GM18861 (cell line): ENCODE measurements around the gene PTBP1.

Experiments
- ATAC-seq: cut with Tn5 transposase; IDR thresholded peaks from one replicate; pipeline ENCODE4 v1.9.1; 2021; ENCODE audit not compliant: unreplicated experiment

PTBP1 gene

DNA sequence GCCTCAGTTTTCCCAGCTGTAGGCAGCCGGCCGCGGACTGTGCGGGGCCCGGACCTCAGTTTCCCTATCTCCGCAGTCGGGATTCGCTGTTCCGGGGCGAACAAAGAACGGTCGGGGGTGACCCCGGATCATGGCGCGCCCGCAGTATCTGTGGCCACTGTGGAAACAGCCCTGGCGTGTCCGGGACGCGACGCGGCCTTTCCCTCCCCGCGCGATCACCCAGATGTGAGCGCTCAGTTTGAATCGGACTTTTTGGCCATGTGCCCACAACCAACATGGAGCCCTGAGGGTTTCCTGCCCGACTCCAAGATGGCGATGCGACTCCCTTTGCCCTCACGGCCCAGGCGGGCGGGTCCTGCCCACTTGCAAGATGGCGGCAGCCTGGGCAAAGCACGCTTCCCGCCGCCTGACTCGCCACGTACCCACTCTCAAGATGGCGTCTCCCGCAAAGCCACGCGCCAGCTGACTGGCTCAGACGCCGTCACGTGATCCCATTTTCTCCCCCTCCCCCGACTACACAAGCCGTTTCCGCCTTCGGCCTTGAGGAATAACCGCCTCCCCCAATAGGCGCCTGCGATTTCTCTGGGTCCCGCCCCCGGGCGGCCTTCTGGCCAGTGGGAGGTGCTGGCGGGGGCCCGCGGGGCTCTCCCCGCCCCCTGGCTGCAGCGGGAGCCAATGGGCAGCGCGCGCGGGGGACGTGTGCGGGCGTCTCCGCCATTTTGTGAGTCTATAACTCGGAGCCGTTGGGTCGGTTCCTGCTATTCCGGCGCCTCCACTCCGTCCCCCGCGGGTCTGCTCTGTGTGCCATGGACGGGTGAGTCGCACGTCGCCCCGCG lies at the start of gene PTBP1:
Gene PTBP1, plus strand, starts transcription at position 761 of the 836 bp plus-strand sequence. Its CDS starts 46 bp downstream, at position 807.
- ATAC-seq: peak; percentile 65

GRCh38 chr19:748274-748598 lies 49.0 kb upstream of the PTBP1 start:
- ATAC-seq: no peak

- no peak for ATAC-seq
These were observed 47.4 kb upstream of the PTBP1 start for GRCh38 chr19:749811-750210.

DNA sequence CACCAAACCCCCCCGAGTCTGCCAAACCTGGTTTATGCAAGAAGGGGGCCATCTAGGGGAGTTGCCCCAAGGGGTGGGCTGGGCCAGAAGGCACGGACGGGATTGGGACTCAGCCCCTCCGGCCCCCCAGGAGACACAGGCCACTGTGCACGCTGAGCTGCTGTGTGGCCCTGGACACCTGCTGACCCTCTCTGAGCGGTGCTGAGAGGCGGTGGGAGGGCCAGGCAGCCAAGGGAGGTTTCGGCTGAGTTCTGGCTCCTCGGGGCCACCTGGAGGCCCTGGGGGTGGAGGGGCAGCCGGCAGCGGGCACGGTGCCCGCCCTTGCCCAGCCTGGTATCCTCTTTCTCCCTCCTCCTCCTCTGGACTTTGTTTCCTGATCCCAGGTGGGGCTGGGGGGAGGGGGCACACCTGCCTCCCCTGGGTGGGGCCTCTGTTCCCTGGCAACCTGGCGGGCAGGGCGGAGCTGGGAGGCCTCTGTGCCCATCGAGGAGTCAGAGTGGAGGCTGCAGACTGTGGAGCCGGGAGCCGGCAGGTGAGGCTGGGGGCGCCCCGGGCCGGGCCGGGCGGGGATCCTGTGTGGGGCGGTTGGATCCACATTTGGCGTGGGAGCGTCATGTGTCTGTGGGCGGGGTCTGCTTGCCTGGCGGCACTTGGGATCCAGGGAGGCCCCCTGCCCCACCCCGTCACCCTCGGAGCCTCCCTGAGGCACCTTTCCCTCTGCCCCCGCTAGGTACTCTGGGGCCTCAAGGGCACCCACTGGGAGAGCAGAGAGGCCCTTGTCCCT lies 46.4 kb upstream of the PTBP1 start, which contains the start of gene MISP:
Gene MISP, plus strand, starts transcription at position 473 of the 784 bp plus-strand sequence. CDS start 5,835 bp downstream, outside the sequence.
- ATAC-seq: no peak

DNA sequence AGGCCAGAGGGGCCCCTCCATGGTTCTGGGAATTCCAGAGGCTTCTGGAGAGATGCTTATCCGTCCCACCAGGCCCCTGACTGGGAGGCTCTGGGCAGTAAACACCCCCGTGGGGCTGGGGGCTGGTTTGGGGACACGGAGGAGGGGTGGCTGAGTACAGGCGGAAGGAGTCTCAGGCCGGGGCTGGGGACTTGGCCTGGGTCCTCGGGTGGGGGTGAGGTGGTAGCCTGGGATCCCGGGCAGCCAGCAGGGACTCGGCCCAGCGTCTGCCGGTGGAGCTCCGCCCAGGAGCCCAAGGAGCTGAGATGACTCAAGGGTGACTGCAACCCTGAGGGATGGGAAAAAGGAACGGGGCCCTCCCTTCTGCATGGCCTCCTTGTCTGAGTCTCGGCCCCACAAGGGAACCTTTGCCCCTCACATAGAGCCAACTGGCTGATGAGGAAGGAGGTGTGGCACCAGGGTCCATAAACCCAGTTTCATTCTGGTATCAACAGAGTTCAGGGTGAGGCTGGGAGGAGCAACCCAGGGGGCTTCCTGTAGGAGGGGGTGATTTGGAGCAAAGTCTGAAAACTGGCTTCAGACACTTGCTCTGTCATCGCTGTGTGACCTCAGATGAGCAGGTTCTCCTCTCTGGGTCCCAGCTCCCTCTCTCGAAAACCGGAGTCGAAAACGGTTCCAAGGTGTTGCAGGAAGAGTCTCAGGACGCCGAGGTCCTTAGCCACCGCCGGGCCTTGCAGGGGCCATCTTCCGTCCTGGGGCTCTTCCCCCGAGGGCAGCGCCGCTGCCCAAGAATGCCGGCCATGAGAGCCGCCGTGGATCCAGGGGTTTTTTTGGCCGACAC lies 45.5 kb upstream of the PTBP1 start:
- ATAC-seq: no peak

DNA sequence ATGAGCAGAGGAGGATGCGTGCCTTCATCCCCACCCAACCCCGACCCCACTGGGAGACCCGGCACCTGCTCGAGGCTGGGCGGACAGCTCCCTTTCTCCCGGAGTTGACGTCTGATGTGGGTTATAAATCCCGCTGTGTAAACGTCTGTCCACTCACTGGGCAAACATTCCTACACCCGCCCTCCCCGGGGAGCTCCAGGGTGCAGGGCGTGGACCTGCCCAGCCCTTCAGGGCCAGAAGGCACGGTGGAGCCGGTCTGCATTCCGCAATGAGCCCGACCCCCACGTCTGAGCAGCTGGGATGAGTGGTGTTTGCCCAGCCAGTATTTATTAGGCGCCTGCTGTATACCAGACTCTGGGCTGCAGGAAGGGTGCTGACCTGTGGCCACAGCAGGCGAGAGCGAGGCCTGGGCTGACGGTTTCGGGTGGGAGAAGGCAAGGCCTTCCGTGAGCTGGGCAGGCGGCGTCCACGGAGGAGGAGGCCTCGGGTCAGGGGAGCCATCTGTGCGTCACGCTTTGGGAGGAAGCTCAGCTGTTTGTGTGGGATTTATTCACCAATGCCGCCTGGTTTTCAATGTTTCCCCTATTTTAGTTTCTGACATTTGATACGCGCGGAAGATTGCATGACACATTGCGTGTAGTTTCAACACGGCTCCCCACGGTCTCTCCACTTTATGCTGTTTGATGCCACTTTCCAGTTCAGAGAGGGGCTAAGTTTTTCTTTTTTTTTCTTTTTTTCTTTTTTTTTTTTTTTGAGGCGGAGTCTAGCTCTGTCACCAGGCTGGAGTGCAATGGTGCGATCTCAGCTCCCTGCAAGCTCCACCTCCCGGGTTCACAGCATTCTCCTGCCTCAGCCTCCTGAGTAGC lies 44.4 kb upstream of the PTBP1 start:
- ATAC-seq: no peak

- no peak for ATAC-seq
These were observed 42.7 kb upstream of the PTBP1 start for GRCh38 chr19:754530-754929.

DNA sequence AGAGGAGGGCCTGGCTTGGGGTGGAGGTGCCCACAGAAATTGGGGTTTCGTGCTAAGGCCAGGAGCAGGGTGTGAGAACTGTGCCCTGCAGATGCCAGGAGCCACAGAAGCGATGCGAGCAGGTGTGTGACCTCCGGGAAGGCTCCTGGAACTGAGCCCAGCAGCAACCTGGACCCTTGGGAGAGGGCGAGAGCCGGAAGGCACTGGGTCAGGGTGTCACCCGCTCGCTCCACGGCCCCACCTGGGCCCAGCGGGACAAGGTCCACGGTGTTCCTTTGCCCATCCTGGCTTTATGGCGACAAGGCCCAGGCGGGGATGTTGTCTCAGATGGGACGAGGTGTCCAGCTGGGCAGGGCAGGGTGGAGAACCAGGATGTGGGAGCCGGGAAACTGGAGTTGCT lies 42.2 kb upstream of the PTBP1 start:
- no peak for ATAC-seq

- ATAC-seq: no peak
These were observed 41.0 kb upstream of the PTBP1 start for GRCh38 chr19:756236-756635.

GRCh38 chr19:756821-757688 lies 40.2 kb upstream of the PTBP1 start:
- no peak for ATAC-seq

GRCh38 chr19:757811-758668 lies 39.2 kb upstream of the PTBP1 start:
- ATAC-seq: no peak

DNA sequence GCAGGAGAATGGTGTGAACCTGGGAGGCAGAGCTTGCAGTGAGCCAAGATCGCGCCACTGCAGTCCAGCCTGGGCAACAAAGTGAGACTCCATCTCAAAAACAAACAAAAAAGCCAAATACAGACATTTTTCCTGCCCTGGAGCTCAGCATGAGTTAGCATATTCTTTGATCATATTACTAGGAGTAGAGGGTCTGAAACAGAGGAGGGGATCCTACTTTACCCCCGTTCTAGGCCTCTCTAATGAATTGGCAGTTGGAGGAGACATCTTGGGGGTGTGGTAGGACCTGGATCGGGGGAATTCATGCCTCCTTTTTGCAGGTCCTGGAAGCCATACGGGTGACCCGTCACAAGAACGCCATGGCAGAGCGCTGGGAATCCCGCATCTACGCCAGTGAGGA lies 34.1 kb upstream of the PTBP1 start:
- no peak for ATAC-seq

- no peak for ATAC-seq
These were observed 33.4 kb upstream of the PTBP1 start for GRCh38 chr19:763869-764268.

DNA sequence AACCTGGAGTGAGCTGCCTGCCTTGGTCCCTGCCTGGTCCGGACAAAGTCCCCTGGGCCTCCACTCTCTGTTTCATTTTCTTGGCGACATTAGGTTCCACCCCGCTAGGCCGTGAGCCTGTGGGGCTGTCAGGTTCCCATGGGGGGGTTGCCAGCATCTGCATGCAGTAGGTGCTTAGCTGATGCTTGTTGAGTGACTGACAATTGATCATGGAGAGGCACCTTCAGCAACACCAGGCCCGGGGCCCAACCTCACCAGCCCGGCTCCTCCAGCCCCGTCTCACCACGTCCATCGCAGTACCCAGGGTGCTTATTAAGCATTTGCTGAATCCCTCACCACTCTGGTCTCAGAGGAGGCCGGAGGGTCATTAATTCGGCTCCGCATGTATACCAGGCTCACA lies 33.0 kb upstream of the PTBP1 start:
- no peak for ATAC-seq

GRCh38 chr19:765179-765738 lies 32.0 kb upstream of the PTBP1 start:
- no peak for ATAC-seq

- ATAC-seq: no peak
These were observed 28.8 kb upstream of the PTBP1 start for GRCh38 chr19:768424-768823.

- ATAC-seq: no peak
These were observed 27.6 kb upstream of the PTBP1 start for GRCh38 chr19:769616-770015.

DNA sequence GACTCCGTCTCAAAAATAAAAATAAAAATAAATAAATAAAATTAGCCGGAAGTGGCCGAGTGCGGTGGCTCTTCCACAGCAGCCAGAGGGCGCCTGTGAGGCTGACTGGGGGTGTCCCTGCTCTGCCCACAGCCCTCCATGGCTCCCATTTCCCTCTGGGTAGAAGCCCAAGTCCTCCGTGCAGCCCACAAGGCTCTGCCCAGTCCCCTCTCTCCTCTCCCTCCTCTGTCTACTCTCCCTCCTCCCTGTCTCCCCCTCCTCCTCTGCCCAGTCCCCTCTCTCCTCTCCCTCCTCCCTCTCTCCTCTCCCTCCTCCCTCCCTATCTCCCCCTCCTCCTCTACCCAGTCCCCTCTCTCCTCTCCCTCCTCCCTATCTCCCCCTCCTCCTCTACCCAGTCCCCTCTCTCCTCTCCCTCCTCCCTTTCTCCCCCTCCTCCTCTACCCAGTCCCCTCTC lies 25.9 kb upstream of the PTBP1 start:
- no peak for ATAC-seq
